CD4-positive, alpha-beta T cell treated with Interleukin-15 for 1 hour (primary cell): ENCODE data around the gene NCK2.

ENCODE experiments used
- DNase-seq: peaks from one replicate; pipeline ENCODE4 v3.0.0-alpha.2; 2020

Gene NCK2

GRCh38 chr2:105903051-105903674 is 158.5 kb downstream of the NCK2 start:
- DNase-seq: no peak

GRCh38 chr2:105904938-105905337 is 160.2 kb downstream of the NCK2 start:
- DNase-seq: no peak

- DNase-seq: no peak
Measured at GRCh38 chr2:105906481-105906880, 161.8 kb downstream of the NCK2 start.

- DNase-seq: no peak
Measured at GRCh38 chr2:105907184-105907583, 162.5 kb downstream of the NCK2 start.

- no peak for DNase-seq
Measured at GRCh38 chr2:105909215-105909614, 164.5 kb downstream of the NCK2 start.

GRCh38 chr2:105910497-105911238 is 166.0 kb downstream of the NCK2 start:
- no peak for DNase-seq

GRCh38 chr2:105911425-105911824 is 166.7 kb downstream of the NCK2 start:
- DNase-seq: no peak

GRCh38 chr2:105912081-105912480 is 167.4 kb downstream of the NCK2 start:
- DNase-seq: no peak

GRCh38 chr2:105915005-105915558 is 170.4 kb downstream of the NCK2 start:
- DNase-seq: no peak

GRCh38 chr2:105917226-105917625 is 172.5 kb downstream of the NCK2 start:
- DNase-seq: no peak

GRCh38 chr2:105917688-105918087 is 173.0 kb downstream of the NCK2 start:
- no peak for DNase-seq

GRCh38 chr2:105919191-105919811 is 174.6 kb downstream of the NCK2 start:
- no peak for DNase-seq

GRCh38 chr2:105919826-105920225 is 175.1 kb downstream of the NCK2 start:
- DNase-seq: no peak

- no peak for DNase-seq
Measured at GRCh38 chr2:105924271-105924670, 179.6 kb downstream of the NCK2 start.

GRCh38 chr2:105924932-105925331 is 180.2 kb downstream of the NCK2 start:
- DNase-seq: no peak

- DNase-seq: no peak
Measured at GRCh38 chr2:105925390-105925789, 180.7 kb downstream of the NCK2 start.

- peak; percentile 29 for DNase-seq
Measured at GRCh38 chr2:105926960-105927678, 182.4 kb downstream of the NCK2 start.

GRCh38 chr2:105928086-105928485 is 183.4 kb downstream of the NCK2 start:
- DNase-seq: no peak

GRCh38 chr2:105928563-105928962 is 183.9 kb downstream of the NCK2 start:
- no peak for DNase-seq

GRCh38 chr2:105929516-105929915 is 184.8 kb downstream of the NCK2 start:
- DNase-seq: peak; percentile 20

GRCh38 chr2:105932582-105932981 is 187.9 kb downstream of the NCK2 start:
- no peak for DNase-seq

- no peak for DNase-seq
Measured at GRCh38 chr2:105933906-105934305, 189.2 kb downstream of the NCK2 start.

- DNase-seq: no peak
Measured at GRCh38 chr2:105934467-105934866, 189.8 kb downstream of the NCK2 start.
